IPS-18a (cell line): ENCODE data around the gene UBA3.

ENCODE experiments used
- H3K27ac ChIP-seq: one replicate; pipeline ENCODE4 v1.5.1; 2013; ENCODE audit warnings: low read length
- H3K27me3 ChIP-seq: one replicate; pipeline ENCODE4 v1.6.1; 2013; ENCODE audit warnings: mild to moderate bottlenecking, low read length; ENCODE audit not compliant: control insufficient read depth, insufficient read depth
- H3K36me3 ChIP-seq: one replicate; pipeline ENCODE4 v1.6.1; 2013; ENCODE audit warnings: low read depth, low read length; ENCODE audit not compliant: control insufficient read depth
- H3K4me1 ChIP-seq: one replicate; pipeline ENCODE4 v1.6.1; 2013; ENCODE audit warnings: low read depth, low read length; ENCODE audit not compliant: control insufficient read depth
- H3K4me3 ChIP-seq: one replicate; pipeline ENCODE4 v1.5.1; 2013; ENCODE audit warnings: low read length
- H3K9ac ChIP-seq: one replicate; pipeline ENCODE4 v1.6.1; 2013; ENCODE audit warnings: mild to moderate bottlenecking, low read length, moderate library complexity
- H3K9me3 ChIP-seq: one replicate; pipeline ENCODE4 v1.6.1; 2013; ENCODE audit warnings: low read depth, low read length; ENCODE audit not compliant: control insufficient read depth

Gene UBA3

GRCh38 chr3:69080233-69080920, at the start of gene UBA3:
TSS of gene UBA3 (minus strand) at chr3:69080365. CDS start at chr3:69080353, 12 bp downstream.
- H3K27me3 ChIP-seq, result no peaks in the 10 kb centered on the region
- peaks cover 8% of the 10 kb centered on the region for H3K4me1 ChIP-seq
- peak within 1 kb of the TSS; percentile 15 for H3K27ac ChIP-seq
- H3K36me3 ChIP-seq, result no peaks in the 10 kb centered on the region
- peak within 1 kb of the TSS; percentile 85 for H3K4me3 ChIP-seq
- H3K9ac ChIP-seq, result peak within 1 kb of the TSS; percentile 69
- H3K9me3 ChIP-seq, result no peaks in the 10 kb centered on the region

DNA sequence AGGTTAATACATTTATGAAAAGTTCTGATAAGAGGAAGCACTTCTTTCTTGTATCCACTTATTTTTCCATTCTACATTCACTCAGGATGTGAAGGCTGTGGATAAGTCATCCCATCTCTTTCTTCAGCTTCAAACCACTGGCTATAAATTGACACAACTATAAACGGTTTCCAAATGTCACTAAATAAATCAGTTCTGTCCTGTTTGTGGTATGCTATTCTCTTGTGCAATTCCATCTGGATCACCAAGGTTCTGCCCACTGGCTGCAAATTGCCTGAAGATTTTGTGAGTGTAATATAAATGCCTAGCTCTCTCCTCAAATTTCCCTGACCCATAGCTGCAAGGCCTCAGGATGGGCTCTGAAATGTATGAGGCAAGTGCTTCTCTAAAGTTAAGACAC, 49.4 kb upstream of the UBA3 start:
- no peak overlapping the region for H3K27ac ChIP-seq
- H3K4me1 ChIP-seq, result no peaks in the 10 kb centered on the region

GRCh38 chr3:69128509-69128908, 48.3 kb upstream of the UBA3 start:
- Histone ChIP-seq H3K36me3 (no peaks in the 10 kb centered on the region), H3K4me1 (no peaks in the 10 kb centered on the region), H3K27me3 (no peaks in the 10 kb centered on the region), H3K9me3 (no peaks in the 10 kb centered on the region), H3K27ac (no peak overlapping the region), H3K9ac (no peak overlapping the region), H3K4me3 (no peak overlapping the region)

More for the DNA sequence above, 49.4 kb upstream of the UBA3 start:
- H3K9ac ChIP-seq, result no peak overlapping the region
- H3K27me3 ChIP-seq, result no peaks in the 10 kb centered on the region
- no peaks in the 10 kb centered on the region for H3K9me3 ChIP-seq
- H3K4me3 ChIP-seq, result no peak overlapping the region
- H3K36me3 ChIP-seq, result no peaks in the 10 kb centered on the region

DNA sequence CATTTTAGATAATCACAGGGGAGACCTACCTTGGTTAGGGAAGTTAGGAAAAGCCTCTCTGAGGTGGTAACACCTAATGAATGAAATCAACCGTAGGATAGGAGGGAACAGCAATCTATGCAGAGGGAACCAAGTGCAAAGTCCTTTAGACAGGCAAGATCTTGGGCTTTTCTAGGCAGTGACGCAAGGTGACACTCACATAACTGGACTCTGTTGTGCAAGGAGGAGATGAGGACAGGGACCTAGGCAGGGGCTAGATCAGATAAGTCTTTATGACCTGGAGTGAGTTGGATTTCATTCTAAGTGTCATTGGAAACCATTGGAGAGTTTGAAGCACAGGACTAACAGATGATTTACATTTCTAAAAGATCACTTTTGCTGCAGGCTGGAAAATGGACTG, 46.8 kb upstream of the UBA3 start:
- H3K4me1 ChIP-seq, result no peaks in the 10 kb centered on the region
- H3K9ac ChIP-seq, result no peak overlapping the region
- H3K4me3 ChIP-seq, result no peak overlapping the region
- no peaks in the 10 kb centered on the region for H3K27me3 ChIP-seq
- no peak overlapping the region for H3K27ac ChIP-seq
- H3K9me3 ChIP-seq, result no peaks in the 10 kb centered on the region
- H3K36me3 ChIP-seq, result no peaks in the 10 kb centered on the region

GRCh38 chr3:69126216-69126615, 46.1 kb upstream of the UBA3 start:
- Histone ChIP-seq H3K27me3 (no peaks in the 10 kb centered on the region), H3K36me3 (no peaks in the 10 kb centered on the region), H3K9ac (no peak overlapping the region), H3K4me1 (no peaks in the 10 kb centered on the region), H3K27ac (no peak overlapping the region), H3K9me3 (no peaks in the 10 kb centered on the region), H3K4me3 (no peak overlapping the region)

- H3K9me3 ChIP-seq, result no peaks in the 10 kb centered on the region
- H3K27me3 ChIP-seq, result no peaks in the 10 kb centered on the region
- H3K4me3 ChIP-seq, result no peak within 1 kb of the TSS
- no peak within 1 kb of the TSS for H3K27ac ChIP-seq
- no peaks in the 10 kb centered on the region for H3K4me1 ChIP-seq
- no peak within 1 kb of the TSS for H3K9ac ChIP-seq
- no peaks in the 10 kb centered on the region for H3K36me3 ChIP-seq
These were observed 42.2 kb upstream of the UBA3 start, which contains the start of gene LMOD3 for GRCh38 chr3:69122403-69122802. TSS of gene LMOD3 (minus strand) at chr3:69122595. CDS start at chr3:69122386, 209 bp downstream.

DNA sequence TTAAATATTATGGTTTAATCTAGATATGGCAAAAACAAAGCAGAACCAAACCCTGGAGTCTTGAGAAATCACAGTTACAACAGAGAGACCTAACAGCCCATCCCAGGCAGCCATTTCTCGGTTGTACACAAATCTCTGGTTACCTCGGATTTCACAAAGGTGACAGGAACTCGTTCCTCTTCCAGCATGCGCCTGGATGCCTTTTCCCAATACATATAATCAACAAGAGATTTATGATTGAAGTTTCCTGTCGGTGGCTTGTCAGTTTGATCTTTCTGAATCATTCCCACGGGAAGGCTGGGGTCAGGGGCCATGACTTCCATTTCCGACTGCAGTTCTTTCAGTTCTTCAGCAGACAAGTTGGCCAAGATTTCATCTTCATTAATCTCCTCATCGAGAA, 41.8 kb upstream of the UBA3 start:
- Histone ChIP-seq H3K27ac (no peak overlapping the region), H3K9me3 (no peaks in the 10 kb centered on the region), H3K27me3 (no peaks in the 10 kb centered on the region), H3K4me3 (no peak overlapping the region), H3K9ac (no peak overlapping the region), H3K4me1 (no peaks in the 10 kb centered on the region), H3K36me3 (no peaks in the 10 kb centered on the region)

GRCh38 chr3:69121513-69121912, 41.3 kb upstream of the UBA3 start:
- no peak overlapping the region for H3K4me3 ChIP-seq
- no peaks in the 10 kb centered on the region for H3K27me3 ChIP-seq
- no peak overlapping the region for H3K9ac ChIP-seq
- no peak overlapping the region for H3K27ac ChIP-seq
- no peaks in the 10 kb centered on the region for H3K4me1 ChIP-seq
- no peaks in the 10 kb centered on the region for H3K9me3 ChIP-seq
- H3K36me3 ChIP-seq, result no peaks in the 10 kb centered on the region

DNA sequence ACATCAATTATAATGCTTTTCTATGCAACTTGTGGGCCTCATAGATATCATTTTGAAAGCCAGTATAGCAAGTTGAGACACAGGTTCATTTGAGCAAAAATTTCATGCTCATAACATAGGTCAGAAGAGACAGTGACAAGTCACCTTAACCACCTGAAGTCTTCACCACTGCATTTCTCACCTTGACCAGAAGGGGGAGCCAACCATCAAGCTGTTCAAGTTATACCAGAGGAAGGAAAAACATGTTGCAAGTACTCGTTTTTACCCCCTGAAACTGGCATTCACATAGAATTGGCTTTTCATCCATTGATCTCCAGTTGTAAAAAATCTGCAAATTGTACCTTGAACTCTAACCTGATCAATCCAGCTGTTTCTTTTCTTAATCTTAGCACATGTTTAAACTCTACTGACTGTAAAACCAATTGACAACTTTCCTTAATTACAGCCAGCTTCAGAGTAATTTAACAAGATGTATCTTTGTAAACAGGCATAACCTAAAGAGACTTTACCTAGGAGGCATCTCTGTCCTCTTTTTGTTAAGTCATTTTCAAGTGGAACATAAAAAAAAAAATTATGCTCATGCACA, 40.8 kb upstream of the UBA3 start:
- Histone ChIP-seq H3K4me1 (no peaks in the 10 kb centered on the region), H3K27me3 (no peaks in the 10 kb centered on the region), H3K9me3 (no peaks in the 10 kb centered on the region), H3K36me3 (no peaks in the 10 kb centered on the region), H3K9ac (no peak overlapping the region), H3K27ac (no peak overlapping the region), H3K4me3 (no peak overlapping the region)

DNA sequence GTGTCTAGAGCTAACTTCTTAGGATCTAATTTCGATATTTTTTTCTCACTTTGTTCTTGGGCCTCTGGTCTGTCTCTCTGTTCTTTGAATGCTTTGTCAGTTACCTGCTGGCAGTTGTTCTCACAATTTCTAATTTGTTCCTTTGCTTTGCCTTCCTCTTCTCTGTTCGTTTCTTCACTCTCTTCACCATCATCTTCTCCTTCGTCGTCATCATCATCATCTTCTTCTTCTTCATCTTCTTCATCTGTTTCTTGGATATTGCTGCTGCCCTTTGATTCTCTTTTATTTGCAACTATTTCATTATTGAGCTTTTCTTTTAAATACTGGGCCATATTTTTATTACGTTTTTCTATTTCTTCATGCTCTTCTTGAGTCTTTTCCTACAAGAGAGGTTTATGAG, 39.5 kb upstream of the UBA3 start:
- Histone ChIP-seq H3K27me3 (no peaks in the 10 kb centered on the region), H3K9ac (no peak overlapping the region), H3K27ac (no peak overlapping the region), H3K36me3 (no peaks in the 10 kb centered on the region), H3K4me3 (no peak overlapping the region), H3K4me1 (no peaks in the 10 kb centered on the region), H3K9me3 (no peaks in the 10 kb centered on the region)

DNA sequence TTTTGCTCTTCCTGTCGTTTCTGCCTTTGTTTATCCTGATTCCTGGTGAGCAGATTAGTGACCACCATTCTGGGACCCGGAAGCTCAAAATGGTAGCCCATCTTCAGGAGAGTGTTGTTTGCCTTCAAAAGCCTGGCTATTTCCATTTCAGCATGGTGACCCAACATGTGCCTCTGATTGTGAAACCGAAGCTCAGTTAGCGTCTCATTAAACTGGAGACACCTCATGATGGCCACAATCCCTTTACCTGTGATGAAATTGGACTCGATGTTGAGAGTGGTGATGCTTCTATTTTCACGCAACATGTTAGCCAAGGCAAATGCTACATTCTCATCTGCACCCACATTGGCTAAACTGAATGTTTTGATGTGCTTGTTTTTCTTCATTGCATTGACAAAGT, 39.0 kb upstream of the UBA3 start:
- Histone ChIP-seq H3K27ac (no peak overlapping the region), H3K9ac (no peak overlapping the region), H3K27me3 (no peaks in the 10 kb centered on the region), H3K4me3 (no peak overlapping the region), H3K4me1 (no peaks in the 10 kb centered on the region), H3K36me3 (no peaks in the 10 kb centered on the region), H3K9me3 (no peaks in the 10 kb centered on the region)

- H3K27ac ChIP-seq, result no peak overlapping the region
- H3K4me3 ChIP-seq, result no peak overlapping the region
- no peaks in the 10 kb centered on the region for H3K36me3 ChIP-seq
- no peaks in the 10 kb centered on the region for H3K9me3 ChIP-seq
- no peaks in the 10 kb centered on the region for H3K27me3 ChIP-seq
- no peaks in the 10 kb centered on the region for H3K4me1 ChIP-seq
- H3K9ac ChIP-seq, result no peak overlapping the region
These were observed 38.4 kb upstream of the UBA3 start for GRCh38 chr3:69118555-69118954.
